ENCODE data around the gene FGF16. TPM values are rescaled to one million over a fixed set of nuclear protein-coding genes. Genes with fewer than 3 reads are reported as not detected.

FGF16 gene
- total and polyA plus RNA-seq, 2 experiments from 2014 or later = 0.22 TPM; not detected in 1

GRCh38 chrX:77433001-77433400, 14.2 kb upstream of the FGF16 start:
- no peaks in the 10 kb centered on the region for H3K27me3 ChIP-seq (replicated peaks; ENCODE audit: insufficient read depth)
- no peaks in the 10 kb centered on the region for H3K9me2 ChIP-seq (ENCODE audit: insufficient read depth)
- H3K4me3 ChIP-seq = no peak overlapping the region
- in situ Hi-C loops (cut with MboI) = no loop called here
- H3K27ac ChIP-seq = no peak overlapping the region
- H4K20me1 ChIP-seq (ENCODE audit: insufficient read depth) = no peaks in the 10 kb centered on the region
- peaks cover 17% of the 10 kb centered on the region for H3K4me1 ChIP-seq (ENCODE audit: insufficient read depth)
- no peaks in the 10 kb centered on the region for H3K36me3 ChIP-seq (ENCODE audit: low read depth)
- H3K79me2 ChIP-seq (ENCODE audit: insufficient read depth) = no peaks in the 10 kb centered on the region
- no peak for DNase-seq
- 80 to 94% methylated on average over 1 of the region's 1 CpG for WGBS, 2 experiments (ENCODE audit: low coverage in 1 of 2, low lambda C conversion rate in 2 of 2, missing lambda C conversion rate in 2 of 2)
- H2AFZ ChIP-seq = no peak overlapping the region
- no peaks in the 10 kb centered on the region for H3K9me3 ChIP-seq (ENCODE audit: low read depth)
- H3F3A ChIP-seq (ENCODE audit: insufficient read depth) = 0 out of 2 replicates have a peak, but pooled peaks cover 11% of the 10 kb centered on the region
- H3K4me2 ChIP-seq (ENCODE audit: unreplicated experiment) = no peak overlapping the region
- no peak overlapping the region for H3K9ac ChIP-seq
- TF ChIP-seq EZH2 (IDR thresholded peaks at IDR 0.05; ENCODE audit: insufficient read depth, poor library complexity, severe bottlenecking) (no peak), EZH2phosphoT487 (IDR thresholded peaks at IDR 0.05; ENCODE audit: insufficient read depth, low read depth) (no peak)

GRCh38 chrX:77434962-77435361, 12.2 kb upstream of the FGF16 start:
- Histone ChIP-seq H3K9me3 (ENCODE audit: low read depth) (no peaks in the 10 kb centered on the region), H3F3A (ENCODE audit: insufficient read depth) (0 out of 2 replicates have a peak, but pooled peaks cover 11% of the 10 kb centered on the region), H3K4me2 (ENCODE audit: unreplicated experiment) (no peak overlapping the region), H3K36me3 (ENCODE audit: low read depth) (no peaks in the 10 kb centered on the region), H3K79me2 (ENCODE audit: insufficient read depth) (no peaks in the 10 kb centered on the region), H3K4me3 (no peak overlapping the region), H3K27ac (no peak overlapping the region), H3K27me3 (replicated peaks; ENCODE audit: insufficient read depth) (no peaks in the 10 kb centered on the region), H3K9me2 (ENCODE audit: insufficient read depth) (no peaks in the 10 kb centered on the region), H3K9ac (no peak overlapping the region), H2AFZ (no peak overlapping the region), H4K20me1 (ENCODE audit: insufficient read depth) (no peaks in the 10 kb centered on the region), H3K4me1 (ENCODE audit: insufficient read depth) (peaks cover 17% of the 10 kb centered on the region)
- DNase-seq = no peak
- WGBS, 2 experiments (ENCODE audit: low coverage in 1 of 2, low lambda C conversion rate in 2 of 2, missing lambda C conversion rate in 2 of 2) = 80 to 93% methylated on average over 3 of the region's 3 CpGs
- TF ChIP-seq EZH2 (IDR thresholded peaks at IDR 0.05; ENCODE audit: insufficient read depth, poor library complexity, severe bottlenecking) (no peak), EZH2phosphoT487 (IDR thresholded peaks at IDR 0.05; ENCODE audit: insufficient read depth, low read depth) (no peak)
- in situ Hi-C loops (cut with MboI) = no loop called here

GRCh38 chrX:77436271-77436670, 10.9 kb upstream of the FGF16 start:
- TF ChIP-seq EZH2phosphoT487 (IDR thresholded peaks at IDR 0.05; ENCODE audit: insufficient read depth, low read depth) = no peak
- TF ChIP-seq EZH2 (IDR thresholded peaks at IDR 0.05; ENCODE audit: insufficient read depth, poor library complexity, severe bottlenecking) = no peak

GRCh38 chrX:77436682-77437081, 10.5 kb upstream of the FGF16 start:
- Histone ChIP-seq H3K27me3 (replicated peaks; ENCODE audit: insufficient read depth) (no peaks in the 10 kb centered on the region), H3K9me2 (ENCODE audit: insufficient read depth) (no peaks in the 10 kb centered on the region), H3K36me3 (ENCODE audit: low read depth) (no peaks in the 10 kb centered on the region), H3K79me2 (ENCODE audit: insufficient read depth) (no peaks in the 10 kb centered on the region), H3K4me3 (no peak overlapping the region), H3K9ac (no peak overlapping the region), H3K4me1 (ENCODE audit: insufficient read depth) (peaks cover 9% of the 10 kb centered on the region), H3F3A (ENCODE audit: insufficient read depth) (0 out of 2 replicates have a peak, but pooled peaks cover 11% of the 10 kb centered on the region), H3K4me2 (ENCODE audit: unreplicated experiment) (no peak overlapping the region), H3K9me3 (ENCODE audit: low read depth) (no peaks in the 10 kb centered on the region), H3K27ac (0 out of 2 replicates have a peak overlapping the region, but pooled peaks have one; percentile 21), H4K20me1 (ENCODE audit: insufficient read depth) (no peaks in the 10 kb centered on the region), H2AFZ (no peak overlapping the region)
- 13 to 14% methylated on average over 1 of the region's 1 CpG for WGBS, 2 experiments (ENCODE audit: low coverage in 1 of 2, low lambda C conversion rate in 2 of 2, missing lambda C conversion rate in 2 of 2)
- DNase-seq = peak; percentile 58
- in situ Hi-C loops (cut with MboI) = no loop called here
- TF ChIP-seq EZH2phosphoT487 (IDR thresholded peaks at IDR 0.05; ENCODE audit: insufficient read depth, low read depth) (no peak), EZH2 (IDR thresholded peaks at IDR 0.05; ENCODE audit: insufficient read depth, poor library complexity, severe bottlenecking) (no peak)

More at GRCh38 chrX:77436271-77436670, 10.9 kb upstream of the FGF16 start:
- Histone ChIP-seq H3K4me1 (ENCODE audit: insufficient read depth) (peaks cover 13% of the 10 kb centered on the region), H3K9me3 (ENCODE audit: low read depth) (no peaks in the 10 kb centered on the region), H3K36me3 (ENCODE audit: low read depth) (no peaks in the 10 kb centered on the region), H3F3A (ENCODE audit: insufficient read depth) (0 out of 2 replicates have a peak, but pooled peaks cover 11% of the 10 kb centered on the region), H3K79me2 (ENCODE audit: insufficient read depth) (no peaks in the 10 kb centered on the region), H3K9ac (no peak overlapping the region), H4K20me1 (ENCODE audit: insufficient read depth) (no peaks in the 10 kb centered on the region), H3K27ac (0 out of 2 replicates have a peak overlapping the region, but pooled peaks have one; percentile 21), H3K9me2 (ENCODE audit: insufficient read depth) (no peaks in the 10 kb centered on the region), H3K27me3 (replicated peaks; ENCODE audit: insufficient read depth) (no peaks in the 10 kb centered on the region), H2AFZ (no peak overlapping the region), H3K4me2 (ENCODE audit: unreplicated experiment) (no peak overlapping the region), H3K4me3 (no peak overlapping the region)
- DNase-seq = peak; percentile 22
- in situ Hi-C loops (cut with MboI) = no loop called here

- in situ Hi-C loops (cut with MboI) = no loop called here
- Histone ChIP-seq H3K4me3 (no peak overlapping the region), H3K9me3 (ENCODE audit: low read depth) (no peaks in the 10 kb centered on the region), H4K20me1 (ENCODE audit: insufficient read depth) (no peaks in the 10 kb centered on the region), H3K4me2 (ENCODE audit: unreplicated experiment) (no peak overlapping the region), H3K4me1 (ENCODE audit: insufficient read depth) (peaks cover 19% of the 10 kb centered on the region), H3K27me3 (replicated peaks; ENCODE audit: insufficient read depth) (no peaks in the 10 kb centered on the region), H3K79me2 (ENCODE audit: insufficient read depth) (no peaks in the 10 kb centered on the region), H3K9ac (no peak overlapping the region), H3F3A (ENCODE audit: insufficient read depth) (0 out of 2 replicates have a peak, but pooled peaks cover 11% of the 10 kb centered on the region), H3K36me3 (ENCODE audit: low read depth) (no peaks in the 10 kb centered on the region), H3K27ac (no peak overlapping the region), H3K9me2 (ENCODE audit: insufficient read depth) (no peaks in the 10 kb centered on the region), H2AFZ (no peak overlapping the region)
- WGBS, 2 experiments (ENCODE audit: low coverage in 1 of 2, low lambda C conversion rate in 2 of 2, missing lambda C conversion rate in 2 of 2) = 65 to 88% methylated on average over 2 to 4 of the region's 4 CpGs
- no peak for TF ChIP-seq EZH2 (IDR thresholded peaks at IDR 0.05; ENCODE audit: insufficient read depth, poor library complexity, severe bottlenecking)
- TF ChIP-seq EZH2phosphoT487 (IDR thresholded peaks at IDR 0.05; ENCODE audit: insufficient read depth, low read depth) = no peak
- DNase-seq = no peak
Measured at GRCh38 chrX:77440330-77440729, 6.9 kb upstream of the FGF16 start.
